ENCODE results near the gene DPH2.

DPH2 gene

DNA sequence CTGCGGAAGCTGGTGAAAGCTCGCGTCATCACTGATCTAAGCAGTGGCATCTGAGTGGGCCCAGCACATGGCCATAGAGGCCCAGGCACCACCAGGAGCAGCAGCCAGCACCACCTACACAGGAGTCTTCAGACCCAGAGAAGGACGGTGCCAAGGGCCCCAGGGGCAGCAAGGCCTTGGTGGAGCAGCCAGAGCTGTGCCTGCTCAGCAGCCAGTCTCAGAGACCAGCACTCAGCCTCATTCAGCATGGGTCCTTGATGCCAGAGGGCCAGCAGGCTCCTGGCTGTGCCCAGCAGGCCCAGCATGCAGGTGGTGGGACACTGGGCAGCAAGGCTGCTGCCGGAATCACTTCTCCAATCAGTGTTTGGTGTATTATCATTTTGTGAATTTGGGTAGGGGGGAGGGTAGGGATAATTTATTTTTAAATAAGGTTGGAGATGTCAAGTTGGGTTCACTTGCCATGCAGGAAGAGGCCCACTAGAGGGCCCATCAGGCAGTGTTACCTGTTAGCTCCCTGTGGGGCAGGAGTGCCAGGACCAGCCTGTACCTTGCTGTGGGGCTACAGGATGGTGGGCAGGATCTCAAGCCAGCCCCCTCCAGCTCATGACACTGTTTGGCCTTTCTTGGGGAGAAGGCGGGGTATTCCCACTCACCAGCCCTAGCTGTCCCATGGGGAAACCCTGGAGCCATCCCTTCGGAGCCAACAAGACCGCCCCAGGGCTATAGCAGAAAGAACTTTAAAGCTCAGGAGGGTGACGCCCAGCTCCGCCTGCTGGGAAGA, 39.5 kb upstream of the DPH2 start:
- Histone ChIP-seq H3K4me2 (ENCODE audit: low read length) (no peak overlapping the region), H2BK120ac (ENCODE audit: insufficient read depth, low read length, poor library complexity) (no peak overlapping the region), H3K27ac (ENCODE audit: low read depth, low read length) (no peak overlapping the region), H4K91ac (ENCODE audit: low read depth, low read length) (no peak overlapping the region), H3K36me3 (ENCODE audit: control insufficient read depth in 1 of 2, insufficient read depth in 2 of 2, low read length in 2 of 2) (no peaks in the 10 kb centered on the region), H3K9ac (ENCODE audit: low read length) (no peak overlapping the region), H3K14ac (ENCODE audit: low read length) (peak overlapping the region; percentile 10), H3K4me3 (ENCODE audit: low read depth, low read length) (no peak overlapping the region), H2BK5ac (ENCODE audit: low read depth, low read length, poor library complexity) (no peak overlapping the region), H2AFZ (ENCODE audit: insufficient read depth, low read length, poor library complexity) (no peak overlapping the region), H3K27me3 (ENCODE audit: insufficient read depth, low read length) (no peaks in the 10 kb centered on the region), H3K23ac (ENCODE audit: low read length) (no peak overlapping the region), H3K9me3 (ENCODE audit: insufficient read depth, low read depth, low read length) (no peaks in the 10 kb centered on the region), H4K8ac (ENCODE audit: low read depth, low read length) (no peak overlapping the region), H3K4me1 (ENCODE audit: control insufficient read depth in 1 of 2, insufficient read depth in 2 of 2, low read length in 2 of 2) (peaks cover 18 to 26% of the 10 kb centered on the region in 2 experiments), H3K79me2 (ENCODE audit: control insufficient read depth, insufficient read depth, low read length, poor library complexity) (no peaks in the 10 kb centered on the region), H2BK12ac (ENCODE audit: low read length) (peak overlapping the region; percentile 45), H4K12ac (ENCODE audit: low read depth, low read length) (no peak overlapping the region), H3K4ac (ENCODE audit: low read depth, low read length) (no peak overlapping the region), H2AK5ac (ENCODE audit: low read length) (no peak overlapping the region), H3K18ac (ENCODE audit: low read length) (no peak overlapping the region), H3K79me1 (ENCODE audit: low read length) (no peaks in the 10 kb centered on the region)
- no CpG with 5 or more reads among the region's 10 CpGs for WGBS (ENCODE audit: extremely low coverage, insufficient coverage, insufficient read length)
- DNase-seq, result no peak

DNA sequence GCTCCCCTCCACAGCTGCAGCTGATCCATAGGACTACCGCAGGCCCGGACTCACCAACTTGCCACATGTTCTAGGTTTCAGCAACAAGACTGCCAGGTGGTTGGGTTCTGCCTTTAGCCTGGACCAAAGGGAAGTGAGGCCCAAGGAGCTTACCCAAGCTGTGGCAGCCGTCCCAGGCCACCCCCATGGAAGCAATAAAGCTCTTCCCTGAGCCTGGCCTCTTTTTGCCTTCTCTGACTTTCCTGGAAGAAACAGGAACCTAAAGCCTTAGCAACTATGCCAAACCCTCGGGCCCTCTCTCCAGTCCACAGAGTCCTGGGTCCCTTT, 38.9 kb upstream of the DPH2 start:
- Histone ChIP-seq H2AK5ac (ENCODE audit: low read length) (no peak overlapping the region), H3K27me3 (ENCODE audit: insufficient read depth, low read length) (no peaks in the 10 kb centered on the region), H3K36me3 (ENCODE audit: control insufficient read depth in 1 of 2, insufficient read depth in 2 of 2, low read length in 2 of 2) (no peaks in the 10 kb centered on the region), H4K12ac (ENCODE audit: low read depth, low read length) (no peak overlapping the region), H2BK120ac (ENCODE audit: insufficient read depth, low read length, poor library complexity) (no peak overlapping the region), H3K79me1 (ENCODE audit: low read length) (no peaks in the 10 kb centered on the region), H2BK5ac (ENCODE audit: low read depth, low read length, poor library complexity) (no peak overlapping the region), H3K4me1 (ENCODE audit: control insufficient read depth in 1 of 2, insufficient read depth in 2 of 2, low read length in 2 of 2) (peaks cover 22 to 27% of the 10 kb centered on the region in 2 experiments), H4K8ac (ENCODE audit: low read depth, low read length) (no peak overlapping the region), H3K4me2 (ENCODE audit: low read length) (no peak overlapping the region), H2BK12ac (ENCODE audit: low read length) (no peak overlapping the region), H3K23ac (ENCODE audit: low read length) (no peak overlapping the region), H2AFZ (ENCODE audit: insufficient read depth, low read length, poor library complexity) (no peak overlapping the region), H3K9me3 (ENCODE audit: insufficient read depth, low read depth, low read length) (no peaks in the 10 kb centered on the region), H4K91ac (ENCODE audit: low read depth, low read length) (no peak overlapping the region), H3K27ac (ENCODE audit: low read depth, low read length) (no peak overlapping the region), H3K79me2 (ENCODE audit: control insufficient read depth, insufficient read depth, low read length, poor library complexity) (no peaks in the 10 kb centered on the region), H3K18ac (ENCODE audit: low read length) (no peak overlapping the region), H3K4ac (ENCODE audit: low read depth, low read length) (no peak overlapping the region), H3K14ac (ENCODE audit: low read length) (no peak overlapping the region), H3K4me3 (ENCODE audit: low read depth, low read length) (no peak overlapping the region), H3K9ac (ENCODE audit: low read length) (no peak overlapping the region)
- DNase-seq, result no peak
- no CpG with 5 or more reads among the region's 4 CpGs for WGBS (ENCODE audit: extremely low coverage, insufficient coverage, insufficient read length)

DNA sequence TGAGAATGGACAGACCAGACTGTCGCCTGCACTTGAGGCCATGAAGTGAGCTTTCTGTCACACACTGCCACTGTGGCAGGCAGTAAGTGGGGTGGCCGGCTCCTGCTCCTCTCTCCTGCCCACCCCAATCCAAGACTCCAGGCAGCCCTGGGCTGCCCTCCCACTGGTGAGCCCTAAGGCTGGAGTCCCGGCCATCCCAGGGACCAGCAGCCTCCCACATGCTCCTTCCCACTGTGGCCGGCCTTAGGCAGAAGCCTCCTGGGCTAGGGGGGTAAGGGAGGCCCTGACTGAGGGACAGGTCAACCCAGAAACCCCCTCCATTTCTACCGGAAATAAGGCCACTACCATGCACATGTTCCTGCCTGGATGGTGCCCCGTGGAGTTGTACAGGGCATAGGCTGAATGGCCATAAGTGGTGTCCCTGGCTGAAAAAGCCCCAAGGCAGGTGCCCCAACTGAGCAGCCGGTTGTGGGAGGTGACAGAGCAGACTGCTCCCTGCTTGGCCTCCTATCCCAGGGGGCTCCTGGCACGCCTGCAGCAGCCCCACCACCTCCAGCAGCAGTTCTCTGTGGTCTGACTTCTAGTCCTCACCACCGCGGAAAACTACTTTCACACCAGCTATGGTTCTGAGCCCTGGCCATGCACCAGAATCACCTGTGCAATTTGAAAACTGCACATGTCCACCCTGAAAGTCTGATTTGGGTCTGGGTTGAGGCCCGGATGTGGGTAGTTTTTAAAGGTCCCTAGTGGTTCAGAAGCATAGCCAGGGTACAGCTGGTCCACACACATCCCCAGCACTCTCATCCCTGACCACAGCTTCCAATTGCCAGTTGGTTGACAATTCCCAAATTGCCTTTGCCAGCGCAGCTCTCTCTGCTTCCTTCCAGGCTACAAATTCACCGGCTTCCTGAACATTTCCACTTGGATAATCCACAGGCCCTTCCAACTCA, 37.8 kb upstream of the DPH2 start:
- no peak overlapping the region for H2BK5ac ChIP-seq (ENCODE audit: low read depth, low read length, poor library complexity)
- H3K36me3 ChIP-seq (ENCODE audit: control insufficient read depth in 1 of 2, insufficient read depth in 2 of 2, low read length in 2 of 2), result no peaks in the 10 kb centered on the region
- DNase-seq, result no peak
- H3K27ac ChIP-seq (ENCODE audit: low read depth, low read length), result no peak overlapping the region
- H3K14ac ChIP-seq (ENCODE audit: low read length), result no peak overlapping the region
- H3K4me3 ChIP-seq (ENCODE audit: low read depth, low read length), result no peak overlapping the region
- no peak overlapping the region for H4K8ac ChIP-seq (ENCODE audit: low read depth, low read length)
- no peak overlapping the region for H2BK120ac ChIP-seq (ENCODE audit: insufficient read depth, low read length, poor library complexity)
- H3K4ac ChIP-seq (ENCODE audit: low read depth, low read length), result no peak overlapping the region
- H2AK5ac ChIP-seq (ENCODE audit: low read length), result no peak overlapping the region
- H3K18ac ChIP-seq (ENCODE audit: low read length), result no peak overlapping the region
- H4K12ac ChIP-seq (ENCODE audit: low read depth, low read length), result no peak overlapping the region
- no peaks in the 10 kb centered on the region for H3K79me1 ChIP-seq (ENCODE audit: low read length)
- no peak overlapping the region for H3K9ac ChIP-seq (ENCODE audit: low read length)
- H2BK12ac ChIP-seq (ENCODE audit: low read length), result no peak overlapping the region
- peaks cover 26 to 29% of the 10 kb centered on the region in 2 experiments for H3K4me1 ChIP-seq (ENCODE audit: control insufficient read depth in 1 of 2, insufficient read depth in 2 of 2, low read length in 2 of 2)
- no peaks in the 10 kb centered on the region for H3K79me2 ChIP-seq (ENCODE audit: control insufficient read depth, insufficient read depth, low read length, poor library complexity)
- no peak overlapping the region for H3K23ac ChIP-seq (ENCODE audit: low read length)
- H3K27me3 ChIP-seq (ENCODE audit: insufficient read depth, low read length), result no peaks in the 10 kb centered on the region
- no peak overlapping the region for H4K91ac ChIP-seq (ENCODE audit: low read depth, low read length)
- H3K9me3 ChIP-seq (ENCODE audit: insufficient read depth, low read depth, low read length), result no peaks in the 10 kb centered on the region
- H3K4me2 ChIP-seq (ENCODE audit: low read length), result no peak overlapping the region
- WGBS (ENCODE audit: extremely low coverage, insufficient coverage, insufficient read length), result no CpG with 5 or more reads among the region's 13 CpGs
- H2AFZ ChIP-seq (ENCODE audit: insufficient read depth, low read length, poor library complexity), result no peak overlapping the region

DNA sequence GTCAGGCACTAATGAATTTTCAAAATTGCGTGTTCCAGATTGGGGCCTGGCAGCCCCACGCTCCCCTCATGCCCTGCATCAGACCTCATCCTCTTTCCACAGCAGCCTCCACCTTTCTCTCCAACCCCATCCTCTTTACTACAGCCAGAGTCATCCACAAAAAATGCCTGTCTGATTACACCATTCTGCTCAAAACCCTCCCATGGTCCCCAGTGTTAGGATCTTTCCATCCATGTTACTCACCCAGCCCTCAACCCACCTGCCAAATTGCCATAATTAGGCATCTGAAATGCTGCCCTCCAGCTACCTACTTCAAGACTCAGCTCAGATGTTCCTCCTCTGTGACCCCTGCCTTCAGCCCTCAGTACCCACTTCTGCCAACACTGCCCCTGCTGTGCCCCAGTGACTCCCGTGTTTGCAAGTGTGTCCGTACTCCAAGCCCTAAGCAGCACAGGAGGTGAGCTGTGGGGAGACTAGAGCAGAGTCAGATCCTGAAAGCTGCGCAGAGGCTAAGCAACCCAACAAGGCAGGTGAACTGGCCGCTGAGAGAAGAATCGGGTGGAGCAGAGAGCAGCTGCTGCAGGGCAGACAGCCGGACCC, 36.9 kb upstream of the DPH2 start:
- peaks cover 26 to 29% of the 10 kb centered on the region in 2 experiments for H3K4me1 ChIP-seq (ENCODE audit: control insufficient read depth in 1 of 2, insufficient read depth in 2 of 2, low read length in 2 of 2)

More for the DNA sequence above, 36.9 kb upstream of the DPH2 start:
- Histone ChIP-seq H3K27ac (ENCODE audit: low read depth, low read length) (no peak overlapping the region), H3K27me3 (ENCODE audit: insufficient read depth, low read length) (no peaks in the 10 kb centered on the region), H4K91ac (ENCODE audit: low read depth, low read length) (no peak overlapping the region), H3K79me2 (ENCODE audit: control insufficient read depth, insufficient read depth, low read length, poor library complexity) (no peaks in the 10 kb centered on the region), H3K4me3 (ENCODE audit: low read depth, low read length) (no peak overlapping the region), H3K4ac (ENCODE audit: low read depth, low read length) (no peak overlapping the region), H4K8ac (ENCODE audit: low read depth, low read length) (no peak overlapping the region), H2AK5ac (ENCODE audit: low read length) (no peak overlapping the region), H4K12ac (ENCODE audit: low read depth, low read length) (no peak overlapping the region), H3K4me2 (ENCODE audit: low read length) (peak overlapping the region; percentile 68), H3K9me3 (ENCODE audit: insufficient read depth, low read depth, low read length) (no peaks in the 10 kb centered on the region), H3K18ac (ENCODE audit: low read length) (no peak overlapping the region), H2AFZ (ENCODE audit: insufficient read depth, low read length, poor library complexity) (no peak overlapping the region), H3K9ac (ENCODE audit: low read length) (no peak overlapping the region), H2BK5ac (ENCODE audit: low read depth, low read length, poor library complexity) (no peak overlapping the region), H3K23ac (ENCODE audit: low read length) (peak overlapping the region; percentile 14), H3K14ac (ENCODE audit: low read length) (no peak overlapping the region), H3K36me3 (ENCODE audit: control insufficient read depth in 1 of 2, insufficient read depth in 2 of 2, low read length in 2 of 2) (no peaks in the 10 kb centered on the region), H3K79me1 (ENCODE audit: low read length) (no peaks in the 10 kb centered on the region), H2BK12ac (ENCODE audit: low read length) (no peak overlapping the region), H2BK120ac (ENCODE audit: insufficient read depth, low read length, poor library complexity) (no peak overlapping the region)
- no CpG with 5 or more reads among the region's 8 CpGs for WGBS (ENCODE audit: extremely low coverage, insufficient coverage, insufficient read length)
- DNase-seq, result peak; percentile 36 to 64

All from trophoblast cell (in vitro differentiated cells and primary cell).